ENCODE data around the gene C5orf46. TPM values are rescaled to one million over a fixed set of nuclear protein-coding genes. Genes with fewer than 3 reads are reported as not detected.

C5orf46 gene
- total RNA-seq, 2 experiments from 2014 or later = not detected

GRCh38 chr5:147854894-147855773 lies 51.2 kb downstream of the C5orf46 start:
- Mint-ChIP-seq H3K4me3 (no peak overlapping the region), H3K9me3 (ENCODE audit: low read depth) (no peaks in the 10 kb centered on the region), H3K27me3 (peaks cover 12% of the 10 kb centered on the region), H3K27ac (no peak overlapping the region), H3K36me3 (ENCODE audit: low read depth) (no peaks in the 10 kb centered on the region), H3K4me1 (no peaks in the 10 kb centered on the region)
- CTCF ChIA-PET = interaction anchor here (0.9 kb wide), 2 partner anchors 26 to 32 kb away, joined by 3 to 4 read pairs; no protein-coding TSS in a partner anchor
- ATAC-seq (no peak), DNase-seq (no peak)
- intact Hi-C loops (cut with DNase I, micrococcal nuclease) = loop anchor here (5.0 to 10.0 kb wide), 3 partner anchors 82 to 877 kb away; no protein-coding TSS in a partner anchor
- POLR2A ChIA-PET = interaction anchor here (0.6 kb wide), 1 partner anchor 14 kb away, joined by 4 read pairs; no protein-coding TSS in a partner anchor

- peaks cover 12% of the 10 kb centered on the region for H3K27me3 Mint-ChIP-seq
- ATAC-seq = no peak
- no peaks in the 10 kb centered on the region for H3K36me3 Mint-ChIP-seq (ENCODE audit: low read depth)
- no peak overlapping the region for H3K4me3 Mint-ChIP-seq
- no peak overlapping the region for H3K27ac Mint-ChIP-seq
- no peaks in the 10 kb centered on the region for H3K9me3 Mint-ChIP-seq (ENCODE audit: low read depth)
- CTCF ChIA-PET = interaction anchor here (0.9 kb wide), 2 partner anchors 25 to 33 kb away, joined by 3 to 4 read pairs; no protein-coding TSS in a partner anchor
- intact Hi-C loops (cut with DNase I, micrococcal nuclease) = loop anchor here in 1 of 2 experiments (10.0 kb wide), 1 partner anchor 520 kb away; no protein-coding TSS in a partner anchor
- POLR2A ChIA-PET = interaction anchor here (0.6 kb wide), 1 partner anchor 15 kb away, joined by 4 read pairs; no protein-coding TSS in a partner anchor
- no peak for DNase-seq
- H3K4me1 Mint-ChIP-seq = no peaks in the 10 kb centered on the region
These were observed 52.0 kb downstream of the C5orf46 start for GRCh38 chr5:147854331-147854730.

GRCh38 chr5:147853372-147853987 lies 52.9 kb downstream of the C5orf46 start:
- H3K27ac Mint-ChIP-seq = no peak overlapping the region
- CTCF ChIA-PET = no interaction called here
- intact Hi-C loops (cut with DNase I, micrococcal nuclease) = loop anchor here in 1 of 2 experiments (10.0 kb wide), 1 partner anchor 521 kb away; no protein-coding TSS in a partner anchor
- no peak overlapping the region for H3K4me3 Mint-ChIP-seq
- no peaks in the 10 kb centered on the region for H3K4me1 Mint-ChIP-seq
- no peak for ATAC-seq
- peaks cover 11% of the 10 kb centered on the region for H3K27me3 Mint-ChIP-seq
- no peak for DNase-seq
- no peaks in the 10 kb centered on the region for H3K9me3 Mint-ChIP-seq (ENCODE audit: low read depth)
- POLR2A ChIA-PET = no interaction called here
- no peaks in the 10 kb centered on the region for H3K36me3 Mint-ChIP-seq (ENCODE audit: low read depth)

DNA sequence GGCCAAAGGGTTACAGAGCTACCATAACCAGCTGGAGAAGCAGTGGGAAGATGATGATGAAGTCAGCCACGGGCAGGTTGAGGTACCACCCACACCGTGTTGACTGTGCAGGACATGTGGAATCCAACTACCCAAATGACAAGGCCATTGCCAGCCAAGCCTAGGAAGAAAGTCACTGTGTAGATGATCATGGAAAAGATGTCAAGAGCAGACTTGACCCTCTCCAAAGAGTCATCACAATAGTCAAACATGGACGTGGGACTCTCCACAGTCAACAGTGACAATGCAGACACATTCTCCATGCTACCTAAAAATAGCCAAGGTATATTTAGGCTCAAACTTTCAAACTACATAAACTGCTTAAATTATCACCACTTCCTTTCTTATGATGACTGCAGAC lies 54.0 kb downstream of the C5orf46 start:
- CTCF ChIA-PET = no interaction called here
- intact Hi-C loops (cut with DNase I, micrococcal nuclease) = loop anchor here in 1 of 2 experiments (10.0 kb wide), 1 partner anchor 522 kb away; no protein-coding TSS in a partner anchor
- Mint-ChIP-seq H3K4me1 (no peaks in the 10 kb centered on the region), H3K4me3 (no peak overlapping the region), H3K36me3 (ENCODE audit: low read depth) (no peaks in the 10 kb centered on the region), H3K9me3 (ENCODE audit: low read depth) (no peaks in the 10 kb centered on the region), H3K27me3 (peaks cover 15% of the 10 kb centered on the region), H3K27ac (no peak overlapping the region)
- POLR2A ChIA-PET = no interaction called here
- DNase-seq (no peak), ATAC-seq (no peak)

DNA sequence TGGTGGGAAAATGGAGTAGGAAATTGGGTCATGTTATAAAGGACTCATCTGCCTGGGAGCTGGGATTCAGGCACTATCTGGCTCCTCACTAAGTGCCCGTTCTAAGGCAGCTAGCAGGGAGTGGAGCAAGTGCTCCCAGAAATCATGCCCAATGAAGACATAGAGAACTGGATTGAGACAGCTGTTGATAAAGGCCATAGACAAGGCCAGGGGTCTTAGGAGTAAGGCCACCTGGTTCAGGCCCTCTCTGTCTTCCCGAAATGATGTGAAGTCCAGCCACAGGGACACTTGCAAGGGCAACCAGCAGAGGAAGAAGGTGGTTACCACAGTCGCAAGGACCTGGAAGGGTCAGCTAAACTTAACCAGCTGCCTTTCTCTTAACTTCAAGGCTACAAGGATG lies 54.8 kb downstream of the C5orf46 start:
- no peaks in the 10 kb centered on the region for H3K9me3 Mint-ChIP-seq (ENCODE audit: low read depth)
- POLR2A ChIA-PET = no interaction called here
- no peaks in the 10 kb centered on the region for H3K36me3 Mint-ChIP-seq (ENCODE audit: low read depth)
- H3K27me3 Mint-ChIP-seq = peaks cover 15% of the 10 kb centered on the region
- ATAC-seq = no peak
- intact Hi-C loops (cut with DNase I, micrococcal nuclease) = loop anchor here in 1 of 2 experiments (10.0 kb wide), 1 partner anchor 523 kb away; no protein-coding TSS in a partner anchor
- H3K4me3 Mint-ChIP-seq = no peak overlapping the region
- no peak overlapping the region for H3K27ac Mint-ChIP-seq
- CTCF ChIA-PET = interaction anchor here (0.6 kb wide), 1 partner anchor 1415 kb away, joined by 3 read pairs; no protein-coding TSS in a partner anchor
- no peak for DNase-seq
- no peaks in the 10 kb centered on the region for H3K4me1 Mint-ChIP-seq

- ChIA-PET POLR2A (no interaction called here), CTCF (interaction anchor here (2.4 kb wide), 1 partner anchor 8 kb away, joined by 8 read pairs; no protein-coding TSS in a partner anchor)
- no peak for ATAC-seq
These were observed 57.1 kb downstream of the C5orf46 start for GRCh38 chr5:147849226-147849625.

DNA sequence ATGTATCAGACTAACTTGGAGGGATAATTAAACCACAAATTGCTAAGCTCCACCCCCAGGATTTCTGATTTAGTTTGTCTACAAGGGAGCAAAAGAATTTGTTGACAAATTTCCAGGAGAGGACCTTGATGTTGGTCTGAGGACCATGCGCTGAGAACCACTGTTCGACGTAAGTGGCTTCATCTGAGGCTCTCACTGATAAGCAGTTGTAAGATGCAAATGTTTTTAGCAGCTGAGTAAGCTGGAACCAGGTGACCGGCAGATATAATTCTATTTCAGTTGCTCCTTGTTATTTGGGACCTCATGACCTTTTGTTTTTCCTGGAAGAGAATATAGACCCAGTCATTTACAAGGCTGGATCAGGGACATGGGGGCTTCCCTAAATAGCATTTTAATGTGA lies 60.7 kb downstream of the C5orf46 start:
- intact Hi-C loops (cut with DNase I, micrococcal nuclease) = no loop called here
- ChIA-PET POLR2A (no interaction called here), CTCF (interaction anchor here (1.2 to 1.4 kb wide), 3 partner anchors 11 to 23 kb away, joined by 3 to 4 read pairs (median 3); no protein-coding TSS in a partner anchor)
- no peaks in the 10 kb centered on the region for H3K36me3 Mint-ChIP-seq (ENCODE audit: low read depth)
- no peaks in the 10 kb centered on the region for H3K9me3 Mint-ChIP-seq (ENCODE audit: low read depth)
- no peak overlapping the region for H3K27ac Mint-ChIP-seq
- H3K4me1 Mint-ChIP-seq = no peaks in the 10 kb centered on the region
- peaks cover 17% of the 10 kb centered on the region for H3K27me3 Mint-ChIP-seq
- DNase-seq (no peak), ATAC-seq (no peak)
- no peak overlapping the region for H3K4me3 Mint-ChIP-seq

More at GRCh38 chr5:147849226-147849625, 57.1 kb downstream of the C5orf46 start:
- Mint-ChIP-seq H3K4me3 (no peak overlapping the region), H3K4me1 (no peaks in the 10 kb centered on the region), H3K9me3 (ENCODE audit: low read depth) (no peaks in the 10 kb centered on the region), H3K27ac (no peak overlapping the region), H3K27me3 (peaks cover 18% of the 10 kb centered on the region), H3K36me3 (ENCODE audit: low read depth) (no peaks in the 10 kb centered on the region)
- no peak for DNase-seq
- intact Hi-C loops (cut with DNase I, micrococcal nuclease) = no loop called here

DNA sequence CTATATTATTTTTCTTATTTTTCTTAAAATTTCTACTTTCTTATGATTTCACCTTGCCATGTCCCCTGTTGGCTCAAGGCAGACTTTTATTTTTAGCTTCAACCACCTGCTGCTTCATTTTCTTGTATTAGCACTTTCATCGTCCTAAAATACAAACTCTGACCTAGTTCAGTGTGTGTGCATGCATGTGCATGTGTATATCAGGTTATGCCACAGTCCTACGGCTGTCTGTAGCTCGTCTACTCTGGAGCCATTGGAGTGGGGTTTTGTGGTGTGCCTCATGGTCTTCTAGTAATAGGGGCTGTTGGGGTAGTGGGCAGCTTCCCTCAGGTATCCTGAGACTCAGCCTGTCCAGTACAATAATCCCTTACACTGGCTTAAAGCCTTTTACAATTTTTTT lies 61.5 kb downstream of the C5orf46 start:
- no peaks in the 10 kb centered on the region for H3K9me3 Mint-ChIP-seq (ENCODE audit: low read depth)

DNA sequence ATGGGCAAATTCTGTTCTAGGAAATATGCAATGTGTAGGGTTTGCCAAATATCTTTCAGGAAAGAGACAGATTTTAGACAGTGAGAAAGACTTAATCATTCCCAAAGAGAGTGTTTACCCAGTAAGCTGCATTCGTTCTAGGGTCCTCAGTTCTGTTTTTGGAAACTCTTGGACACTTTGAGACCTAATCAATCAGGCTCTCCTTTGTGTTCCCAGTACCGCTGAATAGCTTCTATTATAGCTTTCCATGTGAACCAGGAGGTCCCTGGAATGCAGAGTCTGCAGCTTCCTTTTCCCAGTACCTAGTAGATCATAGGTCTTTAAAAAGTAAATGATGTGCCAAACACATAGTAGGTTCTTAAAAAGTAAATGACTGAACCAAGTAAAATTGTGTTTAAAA lies 63.5 kb downstream of the C5orf46 start:
- CTCF ChIA-PET = interaction anchor here (1.9 kb wide), 1 partner anchor 15 kb away, joined by 6 read pairs; no protein-coding TSS in a partner anchor
- POLR2A ChIA-PET = no interaction called here
- H3K4me3 Mint-ChIP-seq = no peak overlapping the region
- H3K36me3 Mint-ChIP-seq (ENCODE audit: low read depth) = no peaks in the 10 kb centered on the region
- no peak overlapping the region for H3K27ac Mint-ChIP-seq
- intact Hi-C loops (cut with DNase I, micrococcal nuclease) = no loop called here
- no peaks in the 10 kb centered on the region for H3K4me1 Mint-ChIP-seq
- ATAC-seq (no peak), DNase-seq (no peak)
- H3K9me3 Mint-ChIP-seq (ENCODE audit: low read depth) = no peaks in the 10 kb centered on the region
- peaks cover 17% of the 10 kb centered on the region for H3K27me3 Mint-ChIP-seq

More for the DNA sequence above, 61.5 kb downstream of the C5orf46 start:
- ChIA-PET POLR2A (no interaction called here), CTCF (interaction anchor here (1.2 to 1.4 kb wide), 2 partner anchors 12 to 22 kb away, joined by 3 to 4 read pairs; no protein-coding TSS in a partner anchor)
- DNase-seq (no peak), ATAC-seq (no peak)
- Mint-ChIP-seq H3K36me3 (ENCODE audit: low read depth) (no peaks in the 10 kb centered on the region), H3K4me3 (no peak overlapping the region), H3K27ac (no peak overlapping the region), H3K27me3 (peaks cover 17% of the 10 kb centered on the region), H3K4me1 (no peaks in the 10 kb centered on the region)
- intact Hi-C loops (cut with DNase I, micrococcal nuclease) = no loop called here
